HepG2 (cell line): ENCODE data around the gene TPCN2. TPM values are rescaled to one million over a fixed set of nuclear protein-coding genes. Genes with fewer than 3 reads are reported as not detected.

ENCODE experiments used
- ATAC-seq: fragments of 200-7000 bp; cut with Tn5 transposase; 3 replicates; pipeline ENCODE4 v1.9.1; 2020; ENCODE audit warnings: mild to moderate bottlenecking, moderate library complexity
- BruUV-seq: library from RNA; stranded (reverse); fragments of 400-500 nt; replicated peaks from 2 replicates; lab custom pipeline; 2021; lab: Mats Ljungman, UMichigan
- CTCF ChIA-PET: fragments of 300-600 bp; formaldehyde crosslinking; extraction: SDS; loops from one replicate; lab custom pipeline; 2021; ENCODE audit warnings: low total read pairs, inconsistent platforms, low intra/inter-chr PET ratio; lab: Yijun Ruan, JAX
- POLR2A ChIA-PET: fragments of 350-600 bp; sonication (Branson Sonifier 250); formaldehyde crosslinking; loops from one replicate; lab custom pipeline; 2020; ENCODE audit warnings: antibody characterized with exemption, inconsistent platforms; lab: Yijun Ruan, JAX
- DNase-seq: peaks from one replicate; pipeline ENCODE4 v3.0.0-alpha.2; 2015; ENCODE audit warnings: low spot score
- FAIRE-seq: peaks from 3 replicates; lab custom pipeline; 2011; peaks lifted over from hg19 to GRCh38; lab: Jason Lieb, UNC
- H2AFZ ChIP-seq: one replicate; pipeline ENCODE4 v1.6.1; 2011; ENCODE audit warnings: low read length, inconsistent platforms
- H3K27ac ChIP-seq: fragments of 300-600 bp; 3 replicates; pipeline ENCODE4 v1.8.0; 2011; ENCODE audit warnings: mixed run types, mild to moderate bottlenecking, mixed read lengths, low read length, inconsistent platforms; ENCODE audit not compliant: insufficient read depth; ENCODE audit errors: extremely low read length
- H3K27me3 ChIP-seq, 2 experiments: fragments of 200-600 bp in 1 of 2; 2 replicates in 1 of 2; 3 replicates in 1 of 2; pipeline versions ENCODE4 v1.6.0 to v1.8.0; 2011; ENCODE audit warnings: low read length in 2 of 2, mild to moderate bottlenecking in 2 of 2, moderate library complexity in 2 of 2, inconsistent platforms in 1 of 2; ENCODE audit not compliant: insufficient read depth in 2 of 2, control insufficient read depth in 1 of 2
- H3K36me3 ChIP-seq, 2 experiments: fragments of 200-600 bp in 1 of 2; replicated peaks in 1 of 2; 2 replicates in 1 of 2; 3 replicates in 1 of 2; pipeline versions ENCODE4 v1.5.1 to v1.8.0; 2011; ENCODE audit warnings: low read length in 2 of 2, inconsistent platforms in 1 of 2; ENCODE audit not compliant: insufficient read depth in 2 of 2, control insufficient read depth in 1 of 2
- H3K4me1 ChIP-seq: 2 replicates; pipeline ENCODE4 v1.5.1; 2012; ENCODE audit warnings: low read length, inconsistent platforms; ENCODE audit not compliant: insufficient read depth
- H3K4me2 ChIP-seq: 2 replicates; pipeline ENCODE4 v1.6.0; 2011; ENCODE audit warnings: low read depth, low read length, inconsistent platforms
- H3K4me3 ChIP-seq, 3 experiments: fragments of 200-600 bp in 1 of 3; sonication (generic), shearing (Covaris generic) in 1 of 3; replicated peaks in 1 of 3; 2 replicates each; pipeline ENCODE4 v1.5.1; 2011 to 2016; ENCODE audit warnings: low read length in 3 of 3, inconsistent platforms in 2 of 3, low read depth in 2 of 3, mild to moderate bottlenecking in 2 of 3, control low read depth in 1 of 3, mixed read lengths in 1 of 3; ENCODE audit not compliant: insufficient read depth in 1 of 3
- H3K79me2 ChIP-seq: one replicate; pipeline ENCODE4 v1.6.1; 2011; ENCODE audit warnings: low read length, inconsistent platforms; ENCODE audit not compliant: insufficient read depth
- H3K9ac ChIP-seq: 2 replicates; pipeline ENCODE4 v1.6.0; 2011; ENCODE audit warnings: mild to moderate bottlenecking, low read depth, low read length, inconsistent platforms; ENCODE audit not compliant: insufficient read depth
- H3K9me3 ChIP-seq: 2 replicates; pipeline ENCODE4 v1.5.1; 2012; ENCODE audit warnings: mild to moderate bottlenecking, low read length
- H4K20me1 ChIP-seq: 2 replicates; pipeline ENCODE4 v1.6.0; 2011; ENCODE audit warnings: inconsistent platforms, mild to moderate bottlenecking, low read length, moderate library complexity; ENCODE audit not compliant: insufficient read depth
- ATRX ChIP-seq: sonication (generic); formaldehyde crosslinking; IDR thresholded peaks from 2 replicates; pipeline ENCODE4 v1.4.0; 2020; ENCODE audit warnings: missing genetic modification reagents, borderline replicate concordance
- HNF4G ChIP-seq, 2 experiments: sonication (generic) in 1 of 2; formaldehyde crosslinking in 1 of 2; IDR thresholded peaks; 2 replicates each; pipeline versions ENCODE4 v1.4.0 to v1.6.1; 2011 to 2020; ENCODE audit warnings: borderline replicate concordance in 2 of 2, low read depth in 2 of 2, mild to moderate bottlenecking in 2 of 2, low read length in 1 of 2, missing genetic modification reagents in 1 of 2, moderate library complexity in 1 of 2
- REL ChIP-seq: sonication (generic); formaldehyde crosslinking; conservative IDR thresholded peaks from 2 replicates; pipeline ENCODE4 v1.8.0; 2022; ENCODE audit warnings: mild to moderate bottlenecking, missing genetic modification reagents, moderate library complexity
- SKIL ChIP-seq: sonication (generic); formaldehyde crosslinking; IDR thresholded peaks from 2 replicates; pipeline ENCODE4 v1.8.0; 2022; ENCODE audit warnings: missing genetic modification reagents, mild to moderate bottlenecking, moderate library complexity, borderline replicate concordance
- XBP1 ChIP-seq: sonication (generic); formaldehyde crosslinking; IDR thresholded peaks from 2 replicates; pipeline ENCODE4 v1.5.0; 2020; ENCODE audit warnings: missing genetic modification reagents
- ZNF230 ChIP-seq: sonication (generic); formaldehyde crosslinking; IDR thresholded peaks from 2 replicates; pipeline ENCODE4 v1.4.0; 2020; ENCODE audit warnings: mild to moderate bottlenecking, missing genetic modification reagents
- ZNF44 ChIP-seq: sonication (generic); formaldehyde crosslinking; IDR thresholded peaks from 2 replicates; pipeline ENCODE4 v1.5.1; 2020; ENCODE audit warnings: mild to moderate bottlenecking, missing genetic modification reagents
- ZNF670 ChIP-seq: sonication (generic); formaldehyde crosslinking; IDR thresholded peaks from 2 replicates; pipeline ENCODE4 v1.8.0; 2022; ENCODE audit warnings: mild to moderate bottlenecking, missing genetic modification reagents, borderline replicate concordance
- ZNF724P ChIP-seq: sonication (generic); formaldehyde crosslinking; IDR thresholded peaks from 2 replicates; pipeline ENCODE4 v1.8.0; 2022; ENCODE audit warnings: missing genetic modification reagents, borderline replicate concordance
- ZNF772 ChIP-seq: sonication (generic); formaldehyde crosslinking; IDR thresholded peaks from 2 replicates; pipeline ENCODE4 v1.5.0; 2020; ENCODE audit warnings: mild to moderate bottlenecking, missing genetic modification reagents
- ZSCAN12 ChIP-seq: sonication (generic); formaldehyde crosslinking; IDR thresholded peaks from 2 replicates; pipeline ENCODE4 v1.9.0; 2021; ENCODE audit warnings: mild to moderate bottlenecking, missing genetic modification reagents
- ZSCAN9 ChIP-seq: IDR thresholded peaks from 2 replicates; pipeline ENCODE4 v1.6.1; 2016; ENCODE audit warnings: borderline replicate concordance
- WGBS: methylation state at CpG from one replicate; pipeline ENCODE4 v1.1.6; 2017; ENCODE audit warnings: low lambda C conversion rate; 5-methylcytosine and 5-hydroxymethylcytosine counted together
- in situ Hi-C: cut with HindIII; loops from 2 replicates; pipeline ENCODE4 v1.10.0; 2017; ENCODE audit warnings: low pct_unique_long_range_greater_than_20kb; ENCODE audit not compliant: extremely low pct_ligation_motif_present
- intact Hi-C: fragments of 100-400 bp; cut with micrococcal nuclease; formaldehyde crosslinking; loops from one replicate; pipeline ENCODE4 v1.10.0; 2022; ENCODE audit not compliant: unreplicated experiment
- polyA plus RNA-seq, 8 experiments: library from polyadenylated mRNA; depleted of rRNA in 3 of 8; stranded (reverse) in 7 of 8; unstranded in 1 of 8; fragments of >200 nt; fragmentation: Illumina TruSeq in 4 of 8; extraction: Trizol in 4 of 8; gene quantifications; 2 replicates each; pipeline versions ENCODE4 v1.2.1 to v1.2.3, GENCODE V29; 2011 to 2016; ENCODE audit warnings: low read depth in 4 of 8, missing spikeins in 1 of 8, mixed read lengths in 1 of 8; ENCODE audit not compliant: insufficient read depth in 1 of 8
- total RNA-seq, 5 experiments: library from RNA; depleted of rRNA; stranded (reverse); fragments of >200 nt; fragmentation: Illumina TruSeq; extraction: Trizol; gene quantifications; 2 replicates each; pipeline ENCODE4 v1.2.3, GENCODE V29; 2016; ENCODE audit warnings: low read depth in 1 of 5
- TF ChIP-seq, protein P1 (sequence below): sonication (generic); formaldehyde crosslinking; IDR thresholded peaks from 2 replicates; pipeline ENCODE4 v1.8.0; 2023; ENCODE audit warnings: mild to moderate bottlenecking, missing genetic modification reagents
- TF ChIP-seq, protein P2 (sequence below): IDR thresholded peaks from 2 replicates; pipeline ENCODE4 v1.6.1; 2016; ENCODE audit warnings: missing compliant biosample characterization, missing genetic modification reagents, borderline replicate concordance

TPCN2 gene
- total and polyA plus RNA-seq, 2 of the 13 experiments (the other 11 are each of a cell fraction or from before 2014, with no cell fraction given) = 5.6 to 5.9 TPM

- POLR2A ChIA-PET = interaction anchor here (1.2 kb wide), 1 partner anchor 47 kb away, joined by 3 read pairs; the partner anchor contains the start of gene TPCN2
- ATAC-seq (no peak), FAIRE-seq (no peak), DNase-seq (no peak)
- intact Hi-C loops = no loop called here
- H3K4me1 ChIP-seq = peaks cover 7% of the 10 kb centered on the region
- no peak overlapping the region for H3K4me2 ChIP-seq
- in situ Hi-C loops = no loop called here
- no peaks in the 10 kb centered on the region for H3K36me3 ChIP-seq
- no peaks in the 10 kb centered on the region for H4K20me1 ChIP-seq
- H3K27ac ChIP-seq = no peak overlapping the region
- no peak overlapping the region for H3K9ac ChIP-seq
- H3K9me3 ChIP-seq = no peaks in the 10 kb centered on the region
- no TSS peak for BruUV-seq
- H3K79me2 ChIP-seq = no peaks in the 10 kb centered on the region
- CTCF ChIA-PET = no interaction called here
- peaks cover 4 to 69% of the 10 kb centered on the region in 2 experiments; a peak in 4 of 5 replicates for H3K27me3 ChIP-seq
- H3K4me3 ChIP-seq = no peak overlapping the region
- WGBS = 39% methylated on average over 11 of the region's 23 CpGs
- H2AFZ ChIP-seq = no peak overlapping the region
- TF ChIP-seq ZSCAN9 (CRISPR knock-in tag) (no peak), REL (CRISPR knock-in tag) (no peak), ZSCAN12 (CRISPR knock-in tag) (no peak), ZNF670 (CRISPR knock-in tag) (no peak), ZNF230 (no peak), ZNF724P (no peak), ZNF44 (CRISPR knock-in tag) (no peak), XBP1 (CRISPR knock-in tag) (no peak), SKIL (CRISPR knock-in tag) (no peak), ATRX (CRISPR knock-in tag) (no peak), HNF4G (IDR thresholded peaks at IDR 0.05; ENCODE audit: borderline replicate concordance, low read depth, low read length) (no peak), HNF4G (CRISPR knock-in tag; IDR thresholded peaks at IDR 0.05; ENCODE audit: borderline replicate concordance, low read depth) (no peak), ZNF772 (CRISPR knock-in tag) (no peak)
- TF ChIP-seq, protein P1, sequence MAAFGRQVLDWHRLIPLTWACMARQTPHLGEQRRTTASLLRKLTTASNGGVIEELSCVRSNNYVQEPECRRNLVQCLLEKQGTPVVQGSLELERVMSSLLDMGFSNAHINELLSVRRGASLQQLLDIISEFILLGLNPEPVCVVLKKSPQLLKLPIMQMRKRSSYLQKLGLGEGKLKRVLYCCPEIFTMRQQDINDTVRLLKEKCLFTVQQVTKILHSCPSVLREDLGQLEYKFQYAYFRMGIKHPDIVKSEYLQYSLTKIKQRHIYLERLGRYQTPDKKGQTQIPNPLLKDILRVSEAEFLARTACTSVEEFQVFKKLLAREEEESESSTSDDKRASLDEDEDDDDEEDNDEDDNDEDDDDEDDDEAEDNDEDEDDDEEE (CRISPR knock-in tag) = no peak
- TF ChIP-seq, protein P2, sequence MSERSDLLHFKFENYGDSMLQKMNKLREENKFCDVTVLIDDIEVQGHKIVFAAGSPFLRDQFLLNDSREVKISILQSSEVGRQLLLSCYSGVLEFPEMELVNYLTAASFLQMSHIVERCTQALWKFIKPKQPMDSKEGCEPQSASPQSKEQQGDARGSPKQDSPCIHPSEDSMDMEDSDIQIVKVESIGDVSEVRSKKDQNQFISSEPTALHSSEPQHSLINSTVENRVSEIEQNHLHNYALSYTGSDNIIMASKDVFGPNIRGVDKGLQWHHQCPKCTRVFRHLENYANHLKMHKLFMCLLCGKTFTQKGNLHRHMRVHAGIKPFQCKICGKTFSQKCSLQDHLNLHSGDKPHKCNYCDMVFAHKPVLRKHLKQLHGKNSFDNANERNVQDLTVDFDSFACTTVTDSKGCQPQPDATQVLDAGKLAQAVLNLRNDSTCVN (CRISPR knock-in tag) = no peak
- TF ChIP-seq, all 625 proteins: peak for 0
These were observed 47.3 kb upstream of the TPCN2 start for GRCh38 chr11:69001243-69002081.
